ENCODE data around the gene GCSH. TPM values are rescaled to one million over a fixed set of nuclear protein-coding genes. Genes with fewer than 3 reads are reported as not detected.

Gene GCSH
- total RNA-seq (30.0 TPM), polyA plus RNA-seq (36.5 TPM)

- DNase-seq (ENCODE audit: extremely low spot score), result peak; percentile 96
- Histone ChIP-seq H3K4me3 (ENCODE audit: low read depth, low read length) (peak within 1 kb of the TSS; percentile 50), H3K4me1 (ENCODE audit: insufficient read depth) (no peaks in the 10 kb centered on the region), H3K27ac (ENCODE audit: low read depth) (peak within 1 kb of the TSS; percentile 38), H3K36me3 (ENCODE audit: insufficient read depth) (no peaks in the 10 kb centered on the region)
- 7% methylated on average over 76 of the region's 83 CpGs for WGBS
Observed at GRCh38 chr16:81095953-81096714, at the start of gene GCSH. TSS of gene GCSH (minus strand) at chr16:81096395. CDS start at chr16:81096278, 117 bp downstream.

GRCh38 chr16:81143921-81144471 lies 47.8 kb upstream of the GCSH start:
- H3K36me3 ChIP-seq (ENCODE audit: insufficient read depth), result no peaks in the 10 kb centered on the region
- H3K4me1 ChIP-seq (ENCODE audit: insufficient read depth), result no peaks in the 10 kb centered on the region
- 76% methylated on average over 4 of the region's 4 CpGs for WGBS
- H3K27ac ChIP-seq (ENCODE audit: low read depth), result no peak overlapping the region
- no peak for DNase-seq (ENCODE audit: extremely low spot score)
- no peak overlapping the region for H3K4me3 ChIP-seq (ENCODE audit: low read depth, low read length)

GRCh38 chr16:81142864-81143263 lies 46.7 kb upstream of the GCSH start:
- WGBS, result 78% methylated on average over 12 of the region's 12 CpGs
- Histone ChIP-seq H3K27ac (ENCODE audit: low read depth) (no peak overlapping the region), H3K4me1 (ENCODE audit: insufficient read depth) (no peaks in the 10 kb centered on the region), H3K36me3 (ENCODE audit: insufficient read depth) (no peaks in the 10 kb centered on the region), H3K4me3 (ENCODE audit: low read depth, low read length) (no peak overlapping the region)
- DNase-seq (ENCODE audit: extremely low spot score), result no peak

- no peaks in the 10 kb centered on the region for H3K36me3 ChIP-seq (ENCODE audit: insufficient read depth)
- no peak overlapping the region for H3K27ac ChIP-seq (ENCODE audit: low read depth)
- DNase-seq (ENCODE audit: extremely low spot score), result no peak
- 85% methylated on average over 21 of the region's 21 CpGs for WGBS
- H3K4me3 ChIP-seq (ENCODE audit: low read depth, low read length), result no peak overlapping the region
- no peaks in the 10 kb centered on the region for H3K4me1 ChIP-seq (ENCODE audit: insufficient read depth)
Observed at GRCh38 chr16:81140930-81141780, 45.0 kb upstream of the GCSH start.

- Histone ChIP-seq H3K36me3 (ENCODE audit: insufficient read depth) (no peaks in the 10 kb centered on the region), H3K4me1 (ENCODE audit: insufficient read depth) (no peaks in the 10 kb centered on the region), H3K4me3 (ENCODE audit: low read depth, low read length) (no peak overlapping the region), H3K27ac (ENCODE audit: low read depth) (no peak overlapping the region)
- DNase-seq (ENCODE audit: extremely low spot score), result no peak
- 85% methylated on average over 9 of the region's 9 CpGs for WGBS
Observed at GRCh38 chr16:81138831-81139557, 42.8 kb upstream of the GCSH start.

- WGBS, result 83% methylated on average over 9 of the region's 9 CpGs
- H3K4me1 ChIP-seq (ENCODE audit: insufficient read depth), result no peaks in the 10 kb centered on the region
- no peak overlapping the region for H3K27ac ChIP-seq (ENCODE audit: low read depth)
- H3K36me3 ChIP-seq (ENCODE audit: insufficient read depth), result no peaks in the 10 kb centered on the region
- DNase-seq (ENCODE audit: extremely low spot score), result no peak
- H3K4me3 ChIP-seq (ENCODE audit: low read depth, low read length), result no peak overlapping the region
Observed at GRCh38 chr16:81137754-81138153, 41.6 kb upstream of the GCSH start.

GRCh38 chr16:81136390-81137335 lies 40.5 kb upstream of the GCSH start:
- H3K27ac ChIP-seq (ENCODE audit: low read depth), result peak overlapping the region; percentile 81
- no peaks in the 10 kb centered on the region for H3K36me3 ChIP-seq (ENCODE audit: insufficient read depth)
- WGBS, result 45% methylated on average over 12 of the region's 12 CpGs
- H3K4me3 ChIP-seq (ENCODE audit: low read depth, low read length), result no peak overlapping the region
- H3K4me1 ChIP-seq (ENCODE audit: insufficient read depth), result no peaks in the 10 kb centered on the region
- peak; percentile 18 for DNase-seq (ENCODE audit: extremely low spot score)

- no peak overlapping the region for H3K27ac ChIP-seq (ENCODE audit: low read depth)
- no peaks in the 10 kb centered on the region for H3K4me1 ChIP-seq (ENCODE audit: insufficient read depth)
- no peak overlapping the region for H3K4me3 ChIP-seq (ENCODE audit: low read depth, low read length)
- DNase-seq (ENCODE audit: extremely low spot score), result no peak
- no peaks in the 10 kb centered on the region for H3K36me3 ChIP-seq (ENCODE audit: insufficient read depth)
- 85% methylated on average over 6 of the region's 6 CpGs for WGBS
Observed at GRCh38 chr16:81130126-81130525, 33.9 kb upstream of the GCSH start.

GRCh38 chr16:81128726-81129524 lies 32.7 kb upstream of the GCSH start:
- H3K36me3 ChIP-seq (ENCODE audit: insufficient read depth), result no peaks in the 10 kb centered on the region
- DNase-seq (ENCODE audit: extremely low spot score), result no peak
- no peak overlapping the region for H3K4me3 ChIP-seq (ENCODE audit: low read depth, low read length)
- no peaks in the 10 kb centered on the region for H3K4me1 ChIP-seq (ENCODE audit: insufficient read depth)
- H3K27ac ChIP-seq (ENCODE audit: low read depth), result no peak overlapping the region
- WGBS, result 88% methylated on average over 16 of the region's 16 CpGs

GRCh38 chr16:81127051-81127450 lies 30.9 kb upstream of the GCSH start:
- no peak overlapping the region for H3K4me3 ChIP-seq (ENCODE audit: low read depth, low read length)
- WGBS, result 71% methylated on average over 5 of the region's 5 CpGs
- H3K4me1 ChIP-seq (ENCODE audit: insufficient read depth), result no peaks in the 10 kb centered on the region
- H3K36me3 ChIP-seq (ENCODE audit: insufficient read depth), result no peaks in the 10 kb centered on the region
- H3K27ac ChIP-seq (ENCODE audit: low read depth), result no peak overlapping the region
- no peak for DNase-seq (ENCODE audit: extremely low spot score)

GRCh38 chr16:81123092-81123852 lies 27.1 kb upstream of the GCSH start:
- no peaks in the 10 kb centered on the region for H3K4me1 ChIP-seq (ENCODE audit: insufficient read depth)
- no peak overlapping the region for H3K4me3 ChIP-seq (ENCODE audit: low read depth, low read length)
- 76% methylated on average over 17 of the region's 17 CpGs for WGBS

More at GRCh38 chr16:81123092-81123852, 27.1 kb upstream of the GCSH start:
- no peak for DNase-seq (ENCODE audit: extremely low spot score)
- no peaks in the 10 kb centered on the region for H3K36me3 ChIP-seq (ENCODE audit: insufficient read depth)
- H3K27ac ChIP-seq (ENCODE audit: low read depth), result no peak overlapping the region
